ENCODE results near the gene EPB41L5. TPM values are rescaled to one million over a fixed set of nuclear protein-coding genes. Genes with fewer than 3 reads are reported as not detected.

The EPB41L5 gene
- total and polyA plus RNA-seq, 3 donors from 2014 or later, result 56.8 to 73.6 (median 62.7) TPM

GRCh38 chr2:120177001-120177621, 164.2 kb downstream of the EPB41L5 start:
- no peak for DNase-seq
- intact Hi-C loops (cut with DNase I; ENCODE audit: low total_unique reads), result no loop called here
- TF ChIP-seq POLR2A (IDR thresholded peaks at IDR 0.05) (no peak), CTCF (IDR thresholded peaks at IDR 0.05) (no peak)
- no peaks in the 10 kb centered on the region for H3K36me3 ChIP-seq (ENCODE audit: low read depth, missing control alignments)
- no peak overlapping the region for H3K27ac ChIP-seq
- no peaks in the 10 kb centered on the region for H3K27me3 ChIP-seq
- no peak overlapping the region for H3K4me3 ChIP-seq
- WGBS, 2 donors, result 66 to 70% methylated on average over 15 of the region's 15 CpGs
- peaks cover 3% of the 10 kb centered on the region for H3K4me1 ChIP-seq
- H3K9me3 ChIP-seq, result no peaks in the 10 kb centered on the region

DNA sequence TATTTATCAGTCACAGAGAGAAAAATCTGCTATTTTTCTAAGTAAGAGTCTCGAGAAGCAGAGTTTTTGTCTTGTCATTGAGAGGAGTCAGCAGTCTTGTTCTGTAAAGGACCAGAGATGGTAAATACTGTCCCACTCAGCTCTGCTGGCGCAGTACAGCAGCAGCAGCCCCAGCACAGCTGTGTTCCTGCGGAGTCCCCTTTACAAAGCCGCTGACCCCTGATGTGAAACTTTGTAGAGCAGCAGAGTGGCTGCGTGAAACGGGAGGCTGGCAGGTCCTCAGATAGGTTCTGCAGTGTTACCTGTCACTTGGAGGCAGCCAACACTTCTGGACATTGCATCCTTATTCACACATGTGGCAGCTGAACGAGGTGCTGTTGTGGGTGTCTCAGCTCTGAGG, 165.1 kb downstream of the EPB41L5 start:
- 92 to 96% methylated on average over 6 to 7 of the region's 7 CpGs for WGBS, 2 donors
- Histone ChIP-seq H3K9me3 (no peaks in the 10 kb centered on the region), H3K27ac (no peak overlapping the region), H3K27me3 (no peaks in the 10 kb centered on the region), H3K4me1 (peaks cover 3% of the 10 kb centered on the region), H3K36me3 (ENCODE audit: low read depth, missing control alignments) (no peaks in the 10 kb centered on the region), H3K4me3 (no peak overlapping the region)
- DNase-seq, result no peak
- intact Hi-C loops (cut with DNase I; ENCODE audit: low total_unique reads), result no loop called here
- TF ChIP-seq POLR2A (IDR thresholded peaks at IDR 0.05) (no peak), CTCF (IDR thresholded peaks at IDR 0.05) (no peak)

DNA sequence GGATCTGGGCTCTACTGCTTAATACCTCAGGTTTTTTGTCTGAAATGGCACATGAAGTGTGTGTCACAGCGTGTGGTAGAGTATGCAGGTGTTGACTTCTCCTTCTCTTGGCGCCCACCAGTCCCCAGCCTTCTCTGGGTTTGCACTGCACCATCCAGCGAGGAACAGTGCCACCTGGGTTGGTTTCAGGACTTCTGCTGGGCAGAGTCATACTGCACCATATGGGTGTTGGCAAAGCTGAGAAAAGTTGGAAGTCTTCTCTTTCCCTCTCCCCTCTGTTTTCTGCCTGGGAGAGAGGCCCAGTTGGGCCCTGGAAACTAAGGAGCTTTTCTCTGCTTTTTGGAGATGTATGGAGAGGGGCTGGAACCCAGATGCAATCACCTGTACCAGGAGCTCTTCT, 166.5 kb downstream of the EPB41L5 start:
- TF ChIP-seq CTCF (IDR thresholded peaks at IDR 0.05) (no peak), POLR2A (IDR thresholded peaks at IDR 0.05) (no peak)
- no peak for DNase-seq
- no peak overlapping the region for H3K27ac ChIP-seq
- H3K36me3 ChIP-seq (ENCODE audit: low read depth, missing control alignments), result no peaks in the 10 kb centered on the region
- no peak overlapping the region for H3K4me3 ChIP-seq
- intact Hi-C loops (cut with DNase I; ENCODE audit: low total_unique reads), result no loop called here
- H3K4me1 ChIP-seq, result peaks cover 3% of the 10 kb centered on the region
- no peaks in the 10 kb centered on the region for H3K9me3 ChIP-seq
- 90 to 92% methylated on average over 3 of the region's 3 CpGs for WGBS, 2 donors
- no peaks in the 10 kb centered on the region for H3K27me3 ChIP-seq

DNA sequence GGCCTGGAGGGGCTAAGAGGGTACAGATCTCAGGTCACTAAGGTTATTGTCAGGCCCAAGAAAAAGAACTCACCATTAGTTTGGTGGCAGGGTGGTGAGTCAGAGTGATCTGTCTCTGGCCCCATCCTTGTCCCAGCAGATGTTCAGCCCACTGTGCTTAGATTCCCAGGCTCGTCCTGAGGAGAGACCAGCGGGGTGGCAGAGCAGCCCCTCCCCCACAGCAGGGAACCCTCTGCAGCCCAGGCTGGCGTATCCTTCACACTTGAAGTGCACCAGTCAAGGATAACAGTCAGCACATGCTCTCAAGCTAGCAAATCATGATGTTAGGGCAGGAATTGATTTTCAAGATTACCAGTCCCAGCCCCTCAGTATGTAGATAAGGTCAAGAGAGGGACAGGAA, 167.2 kb downstream of the EPB41L5 start:
- intact Hi-C loops (cut with DNase I; ENCODE audit: low total_unique reads), result no loop called here
- H3K27ac ChIP-seq, result no peak overlapping the region
- no peak for DNase-seq

More for the DNA sequence above, 167.2 kb downstream of the EPB41L5 start:
- H3K27me3 ChIP-seq, result no peaks in the 10 kb centered on the region
- no peaks in the 10 kb centered on the region for H3K4me1 ChIP-seq
- H3K4me3 ChIP-seq, result no peak overlapping the region
- no peaks in the 10 kb centered on the region for H3K36me3 ChIP-seq (ENCODE audit: low read depth, missing control alignments)
- 90 to 94% methylated on average over 3 of the region's 3 CpGs for WGBS, 2 donors
- TF ChIP-seq CTCF (IDR thresholded peaks at IDR 0.05), result no peak
- TF ChIP-seq POLR2A (IDR thresholded peaks at IDR 0.05), result no peak
- no peaks in the 10 kb centered on the region for H3K9me3 ChIP-seq

Data from testis (tissue), 3 donors.